Measurements from ENCODE around the gene MZF1.
"Not testable (repeated sequence)": the region's sequence is repeated elsewhere in the genome, so short reads cannot be mapped to it uniquely, and the experiment has no call there.

The MZF1 gene

DNA sequence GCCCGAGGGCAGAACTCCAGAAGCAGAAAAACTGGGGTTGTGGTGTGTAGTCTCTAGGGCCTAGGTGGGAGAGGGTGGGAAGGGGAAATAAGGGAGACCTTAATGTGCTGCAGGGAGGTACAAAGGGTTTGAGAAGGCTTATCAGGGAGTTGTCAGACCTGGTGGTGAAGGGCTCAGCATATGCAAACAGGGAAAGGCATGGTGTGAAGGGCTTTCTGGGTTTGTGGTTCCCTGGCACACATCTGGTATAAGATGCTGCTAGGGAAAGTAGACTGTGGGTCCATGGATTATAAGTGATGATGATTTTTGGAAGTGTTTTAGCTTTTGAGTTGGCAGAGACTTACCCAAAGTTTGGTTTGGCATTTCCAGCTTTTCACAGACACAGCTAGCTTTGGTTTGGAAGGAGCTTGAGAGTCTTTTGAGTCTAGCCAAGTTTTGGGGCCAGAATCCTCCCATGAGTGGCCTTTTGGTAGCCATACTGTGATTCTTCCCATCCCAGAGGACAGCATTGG, 27.1 kb downstream of the MZF1 start:
- peak overlapping the region; percentile 99 for H3K27ac ChIP-seq
- no peak for DNase-seq (ENCODE audit: low spot score)
- ChIA-PET CTCF (interaction anchor here (1.3 kb wide), 1 partner anchor 27 kb away, joined by 7 read pairs; the partner anchor contains the start of gene ZBTB45), POLR2A (ENCODE audit: low non-redundant PET) (no interaction called here)
- TF ChIP-seq, protein P1, sequence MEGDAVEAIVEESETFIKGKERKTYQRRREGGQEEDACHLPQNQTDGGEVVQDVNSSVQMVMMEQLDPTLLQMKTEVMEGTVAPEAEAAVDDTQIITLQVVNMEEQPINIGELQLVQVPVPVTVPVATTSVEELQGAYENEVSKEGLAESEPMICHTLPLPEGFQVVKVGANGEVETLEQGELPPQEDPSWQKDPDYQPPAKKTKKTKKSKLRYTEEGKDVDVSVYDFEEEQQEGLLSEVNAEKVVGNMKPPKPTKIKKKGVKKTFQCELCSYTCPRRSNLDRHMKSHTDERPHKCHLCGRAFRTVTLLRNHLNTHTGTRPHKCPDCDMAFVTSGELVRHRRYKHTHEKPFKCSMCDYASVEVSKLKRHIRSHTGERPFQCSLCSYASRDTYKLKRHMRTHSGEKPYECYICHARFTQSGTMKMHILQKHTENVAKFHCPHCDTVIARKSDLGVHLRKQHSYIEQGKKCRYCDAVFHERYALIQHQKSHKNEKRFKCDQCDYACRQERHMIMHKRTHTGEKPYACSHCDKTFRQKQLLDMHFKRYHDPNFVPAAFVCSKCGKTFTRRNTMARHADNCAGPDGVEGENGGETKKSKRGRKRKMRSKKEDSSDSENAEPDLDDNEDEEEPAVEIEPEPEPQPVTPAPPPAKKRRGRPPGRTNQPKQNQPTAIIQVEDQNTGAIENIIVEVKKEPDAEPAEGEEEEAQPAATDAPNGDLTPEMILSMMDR (conservative IDR thresholded peaks at IDR 0.05; ENCODE audit: low read depth), result no peak

DNA sequence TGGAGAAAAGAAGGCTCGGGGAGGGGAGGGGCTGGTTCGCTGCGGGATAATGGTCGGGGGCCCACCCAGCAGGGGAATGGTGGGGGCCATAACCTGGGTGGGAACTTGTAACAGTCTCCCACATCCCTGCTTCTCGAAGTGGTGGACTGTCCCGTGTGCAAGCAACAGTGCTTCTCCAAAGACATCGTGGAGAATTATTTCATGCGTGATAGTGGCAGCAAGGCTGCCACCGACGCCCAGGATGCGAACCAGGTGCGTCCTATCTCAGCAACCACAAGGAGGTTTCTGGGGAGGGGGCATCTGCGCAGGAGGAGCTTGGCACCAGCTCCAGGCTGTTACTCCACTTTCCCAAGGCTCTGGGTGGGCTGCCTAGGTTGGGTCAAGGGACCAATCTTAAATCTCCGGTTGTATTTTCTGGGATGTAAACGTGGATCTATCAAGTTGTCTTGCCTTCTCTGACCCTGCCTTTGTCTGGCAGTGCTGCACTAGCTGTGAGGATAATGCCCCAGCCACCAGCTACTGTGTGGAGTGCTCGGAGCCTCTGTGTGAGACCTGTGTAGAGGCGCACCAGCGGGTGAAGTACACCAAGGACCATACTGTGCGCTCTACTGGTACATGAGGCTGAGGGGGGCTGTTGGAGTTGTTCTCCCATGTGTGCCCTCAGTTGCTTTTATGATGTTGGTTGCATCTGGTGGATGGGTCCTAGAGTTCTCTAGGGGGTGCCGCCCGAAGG, 27.7 kb downstream of the MZF1 start:
- peak overlapping the region; percentile 99 for H3K27ac ChIP-seq
- ChIA-PET POLR2A (ENCODE audit: low non-redundant PET) (interaction anchor here (0.7 to 2.3 kb wide), 2 partner anchors 7 to 26 kb away, joined by 4 to 7 read pairs; partner anchors contain the start of gene ZBTB45), CTCF (interaction anchor here (0.6 to 1.3 kb wide), 2 partner anchors 26 to 185 kb away, joined by 3 to 7 read pairs; partner anchors contain the start of gene ZBTB45)
- TF ChIP-seq, protein P1 (conservative IDR thresholded peaks at IDR 0.05; ENCODE audit: low read depth), result no peak
- DNase-seq (ENCODE audit: low spot score), result no peak

DNA sequence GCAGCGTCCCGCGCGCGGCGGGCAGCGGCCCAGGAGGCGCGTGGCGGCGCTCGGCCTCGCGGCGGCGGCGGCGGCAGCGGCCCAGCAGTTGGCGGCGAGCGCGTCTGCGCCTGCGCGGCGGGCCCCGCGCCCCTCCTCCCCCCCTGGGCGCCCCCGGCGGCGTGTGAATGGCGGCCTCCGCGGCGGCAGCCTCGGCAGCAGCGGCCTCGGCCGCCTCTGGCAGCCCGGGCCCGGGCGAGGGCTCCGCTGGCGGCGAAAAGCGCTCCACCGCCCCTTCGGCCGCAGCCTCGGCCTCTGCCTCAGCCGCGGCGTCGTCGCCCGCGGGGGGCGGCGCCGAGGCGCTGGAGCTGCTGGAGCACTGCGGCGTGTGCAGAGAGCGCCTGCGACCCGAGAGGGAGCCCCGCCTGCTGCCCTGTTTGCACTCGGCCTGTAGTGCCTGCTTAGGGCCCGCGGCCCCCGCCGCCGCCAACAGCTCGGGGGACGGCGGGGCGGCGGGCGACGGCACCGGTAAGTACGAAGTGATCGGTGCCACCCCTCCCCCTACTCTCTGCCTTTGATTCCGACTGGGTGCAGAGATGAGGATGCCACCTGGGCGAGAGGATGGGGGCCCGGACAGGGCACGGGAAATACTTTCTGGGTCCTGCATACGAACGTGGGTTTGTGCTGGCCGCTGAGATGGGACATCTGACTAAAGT, 28.4 kb downstream of the MZF1 start:
- peak overlapping the region; percentile 99 for H3K27ac ChIP-seq
- TF ChIP-seq, protein P1 (conservative IDR thresholded peaks at IDR 0.05; ENCODE audit: low read depth), result no peak
- DNase-seq (ENCODE audit: low spot score), result peak; percentile 77
- POLR2A ChIA-PET (ENCODE audit: low non-redundant PET), result interaction anchor here (0.7 to 2.3 kb wide), 6 partner anchors 8 to 25 kb away, joined by 3 to 7 read pairs (median 5); partner anchors contain the start of genes UBE2M and ZBTB45
- CTCF ChIA-PET, result interaction anchor here (0.6 to 1.5 kb wide), 3 partner anchors 25 to 184 kb away, joined by 3 to 11 read pairs (median 7); partner anchors contain the start of gene ZBTB45

DNA sequence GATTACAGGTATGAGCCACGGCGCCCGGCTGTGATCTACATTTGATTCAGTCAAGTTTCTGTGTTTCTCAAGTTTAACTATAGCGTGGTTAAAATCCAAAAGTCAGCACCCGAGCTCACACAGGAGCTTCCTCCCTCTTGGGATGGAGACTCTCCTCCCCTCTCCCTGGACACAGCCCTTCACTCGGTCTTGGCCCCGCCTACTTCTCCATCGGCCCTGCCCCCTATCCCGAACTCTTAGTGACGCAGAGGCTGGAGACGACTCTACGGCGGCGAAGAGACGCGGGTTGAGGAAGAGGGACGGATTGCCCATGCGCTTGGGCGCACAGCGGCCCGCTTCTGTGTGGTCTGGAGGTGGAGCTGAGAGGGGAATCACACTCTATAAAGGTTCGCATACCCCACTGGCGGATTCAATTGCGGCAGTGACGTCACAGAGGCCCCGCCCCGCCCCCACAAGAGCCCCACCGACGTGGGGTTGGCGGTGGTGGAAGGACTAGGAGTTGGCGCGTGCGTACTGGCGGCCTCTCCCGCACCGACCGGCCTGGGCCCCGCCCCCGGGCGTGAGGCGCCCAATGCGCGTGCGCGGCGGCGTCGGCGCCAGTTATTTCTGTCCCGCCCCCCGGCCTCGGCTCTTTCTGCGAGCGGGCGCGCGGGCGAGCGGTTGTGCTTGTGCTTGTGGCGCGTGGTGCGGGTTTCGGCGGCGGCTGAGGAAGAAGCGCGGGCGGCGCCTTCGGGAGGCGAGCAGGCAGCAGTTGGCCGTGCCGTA, 29.1 kb downstream of the MZF1 start, which contains the start of gene TRIM28:
TSS of gene TRIM28 (plus strand) at position 239 of the 765 bp plus-strand sequence. CDS start 694 bp downstream, outside the sequence.
- H3K27ac ChIP-seq, result peak within 1 kb of the TSS; percentile 99
- ChIA-PET POLR2A (ENCODE audit: low non-redundant PET) (interaction anchor here (0.6 to 2.3 kb wide), 9 partner anchors 9 to 181 kb away, joined by 3 to 7 read pairs (median 4); partner anchors contain the start of genes CHMP2A, UBE2M, ZBTB45 and ZNF497), CTCF (interaction anchor here (0.8 to 1.5 kb wide), 2 partner anchors 25 to 30 kb away, joined by 3 to 11 read pairs; partner anchors contain the start of gene ZBTB45)
- TF ChIP-seq, protein P1 (conservative IDR thresholded peaks at IDR 0.05; ENCODE audit: low read depth), result no peak
- peak; percentile 100 for DNase-seq (ENCODE audit: low spot score)

DNA sequence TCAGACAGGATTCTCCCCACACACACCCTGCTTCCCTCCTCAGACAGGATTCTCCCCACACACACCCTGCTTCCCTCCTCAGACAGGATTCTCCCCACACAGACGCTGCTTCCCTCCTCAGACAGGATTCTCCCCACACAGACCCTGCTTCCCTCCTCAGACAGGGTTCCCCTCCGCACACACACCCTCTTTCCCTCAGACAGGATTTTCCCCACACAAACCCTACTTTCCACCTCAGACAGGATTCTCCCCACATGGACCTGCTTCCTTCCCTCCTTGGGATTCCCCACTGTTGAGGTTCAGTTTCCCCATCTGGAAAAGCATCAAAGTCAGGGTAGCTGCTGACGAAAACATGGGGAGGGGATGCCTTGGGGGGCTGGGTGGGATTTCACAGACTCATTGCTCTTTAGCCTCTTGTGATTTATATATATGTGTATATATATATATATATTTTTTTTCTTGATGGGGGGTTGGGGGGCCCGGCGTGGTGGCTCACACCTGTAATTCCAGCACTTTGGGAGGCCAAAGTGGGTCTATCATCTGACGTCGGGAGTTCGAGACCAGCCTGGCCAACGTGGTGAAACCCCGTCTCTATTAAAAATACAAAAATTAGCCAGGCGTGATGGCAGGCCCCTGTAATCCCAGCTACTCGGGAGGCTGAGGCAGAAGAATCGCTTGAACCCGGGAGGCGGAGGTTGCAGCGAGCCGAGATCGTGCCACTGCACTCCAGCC, 30.3 kb downstream of the MZF1 start:
- DNase-seq (ENCODE audit: low spot score), result not testable (repeated sequence)
- H3K27ac ChIP-seq, result peak overlapping the region; percentile 99
- CTCF ChIA-PET, result interaction anchor here (1.5 kb wide), 1 partner anchor 23 kb away, joined by 11 read pairs; the partner anchor contains the start of gene ZBTB45
- POLR2A ChIA-PET (ENCODE audit: low non-redundant PET), result interaction anchor here (0.6 to 1.7 kb wide), 4 partner anchors 14 to 151 kb away, joined by 3 to 6 read pairs (median 4); partner anchors contain the start of gene UBE2M

DNA sequence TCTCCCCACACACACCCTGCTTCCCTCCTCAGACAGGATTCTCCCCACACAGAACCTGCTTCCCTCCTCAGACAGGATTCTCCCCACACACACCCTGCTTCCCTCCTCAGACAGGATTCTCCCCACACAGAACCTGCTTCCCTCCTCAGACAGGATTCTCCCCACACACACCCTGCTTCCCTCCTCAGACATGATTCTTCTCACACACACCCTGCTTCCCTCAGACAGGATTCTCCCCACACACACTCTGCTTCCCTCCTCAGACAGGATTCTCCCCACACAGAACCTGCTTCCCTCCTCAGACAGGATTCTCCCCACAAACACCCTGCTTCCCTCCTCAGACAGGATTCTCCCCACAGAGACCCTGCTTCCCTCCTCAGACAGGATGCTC, 34.0 kb downstream of the MZF1 start:
- H3K27ac ChIP-seq; POLR2A ChIA-PET (ENCODE audit: low non-redundant PET); CTCF ChIA-PET; DNase-seq (ENCODE audit: low spot score): not testable (repeated sequence)
